Measurements from ENCODE around the gene PRDM16.

PRDM16 gene

GRCh38 chr1:3463891-3464648 is 395.1 kb downstream of the PRDM16 start:
- no peak for DNase-seq (ENCODE audit: low spot score)

- DNase-seq (ENCODE audit: low spot score) = no peak
These were observed 395.6 kb downstream of the PRDM16 start for GRCh38 chr1:3464649-3465025.

GRCh38 chr1:3465091-3465934 is 396.3 kb downstream of the PRDM16 start:
- no peak for DNase-seq (ENCODE audit: low spot score)

- no peak for DNase-seq (ENCODE audit: low spot score)
These were observed 396.9 kb downstream of the PRDM16 start for GRCh38 chr1:3465935-3466321.

- DNase-seq (ENCODE audit: low spot score) = no peak
These were observed 397.5 kb downstream of the PRDM16 start for GRCh38 chr1:3466366-3467075.

GRCh38 chr1:3467096-3468036 is 398.4 kb downstream of the PRDM16 start:
- no peak for DNase-seq (ENCODE audit: low spot score)

- no peak for DNase-seq (ENCODE audit: low spot score)
These were observed 399.5 kb downstream of the PRDM16 start for GRCh38 chr1:3468236-3469103.

GRCh38 chr1:3469104-3469848 is 400.3 kb downstream of the PRDM16 start:
- DNase-seq (ENCODE audit: low spot score) = no peak

GRCh38 chr1:3469849-3470649 is 401.0 kb downstream of the PRDM16 start:
- no peak for DNase-seq (ENCODE audit: low spot score)

- DNase-seq (ENCODE audit: low spot score) = no peak
These were observed 401.8 kb downstream of the PRDM16 start for GRCh38 chr1:3470650-3471355.

- no peak for DNase-seq (ENCODE audit: low spot score)
These were observed 402.5 kb downstream of the PRDM16 start for GRCh38 chr1:3471356-3472087.

GRCh38 chr1:3472088-3472850 is 403.3 kb downstream of the PRDM16 start:
- DNase-seq (ENCODE audit: low spot score) = no peak

- no peak for DNase-seq (ENCODE audit: low spot score)
These were observed 403.9 kb downstream of the PRDM16 start for GRCh38 chr1:3472906-3473305.

GRCh38 chr1:3473381-3473844 is 404.4 kb downstream of the PRDM16 start:
- no peak for DNase-seq (ENCODE audit: low spot score)

GRCh38 chr1:3474016-3474415 is 405.0 kb downstream of the PRDM16 start:
- DNase-seq (ENCODE audit: low spot score) = no peak

GRCh38 chr1:3474421-3474820 is 405.4 kb downstream of the PRDM16 start:
- no peak for DNase-seq (ENCODE audit: low spot score)

Data from RKO (cell line).